ENCODE data around the gene SAP130.

The SAP130 gene

DNA sequence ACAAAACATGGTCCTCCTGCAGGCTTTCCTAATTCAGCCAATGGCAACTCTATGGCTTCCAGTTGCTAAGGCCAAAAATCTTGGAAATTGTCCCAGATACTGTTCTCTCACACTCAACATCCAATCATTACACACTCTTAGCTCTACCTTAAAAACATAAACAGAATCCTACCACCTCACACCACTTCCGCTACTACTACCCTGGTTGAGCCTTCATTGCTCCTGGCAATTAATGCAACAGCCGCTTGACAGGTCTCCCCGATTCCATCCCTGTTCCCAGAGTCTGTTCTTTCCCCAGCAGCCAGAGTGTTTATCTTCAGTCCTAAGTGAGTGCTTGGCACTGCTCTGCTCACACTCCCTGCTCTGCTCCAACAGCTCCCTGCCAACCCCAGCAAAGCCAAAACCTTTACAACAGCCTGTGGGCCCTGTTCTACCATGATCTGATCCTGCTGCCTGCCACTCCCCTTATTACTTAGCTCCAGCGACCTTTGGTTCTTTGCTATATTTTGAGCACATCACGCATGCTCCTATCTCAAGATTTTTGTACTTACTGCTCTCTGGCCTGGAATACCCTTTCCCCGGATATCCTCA lies 74.6 kb downstream of the SAP130 start:
- ChIA-PET POLR2A (ENCODE audit: low non-redundant PET) (no interaction called here), CTCF (no interaction called here)
- TF ChIP-seq, protein P1, sequence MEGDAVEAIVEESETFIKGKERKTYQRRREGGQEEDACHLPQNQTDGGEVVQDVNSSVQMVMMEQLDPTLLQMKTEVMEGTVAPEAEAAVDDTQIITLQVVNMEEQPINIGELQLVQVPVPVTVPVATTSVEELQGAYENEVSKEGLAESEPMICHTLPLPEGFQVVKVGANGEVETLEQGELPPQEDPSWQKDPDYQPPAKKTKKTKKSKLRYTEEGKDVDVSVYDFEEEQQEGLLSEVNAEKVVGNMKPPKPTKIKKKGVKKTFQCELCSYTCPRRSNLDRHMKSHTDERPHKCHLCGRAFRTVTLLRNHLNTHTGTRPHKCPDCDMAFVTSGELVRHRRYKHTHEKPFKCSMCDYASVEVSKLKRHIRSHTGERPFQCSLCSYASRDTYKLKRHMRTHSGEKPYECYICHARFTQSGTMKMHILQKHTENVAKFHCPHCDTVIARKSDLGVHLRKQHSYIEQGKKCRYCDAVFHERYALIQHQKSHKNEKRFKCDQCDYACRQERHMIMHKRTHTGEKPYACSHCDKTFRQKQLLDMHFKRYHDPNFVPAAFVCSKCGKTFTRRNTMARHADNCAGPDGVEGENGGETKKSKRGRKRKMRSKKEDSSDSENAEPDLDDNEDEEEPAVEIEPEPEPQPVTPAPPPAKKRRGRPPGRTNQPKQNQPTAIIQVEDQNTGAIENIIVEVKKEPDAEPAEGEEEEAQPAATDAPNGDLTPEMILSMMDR (conservative IDR thresholded peaks at IDR 0.05; ENCODE audit: low read depth): no peak
- DNase-seq (ENCODE audit: low spot score): no peak
- no peak overlapping the region for H3K27ac ChIP-seq

DNA sequence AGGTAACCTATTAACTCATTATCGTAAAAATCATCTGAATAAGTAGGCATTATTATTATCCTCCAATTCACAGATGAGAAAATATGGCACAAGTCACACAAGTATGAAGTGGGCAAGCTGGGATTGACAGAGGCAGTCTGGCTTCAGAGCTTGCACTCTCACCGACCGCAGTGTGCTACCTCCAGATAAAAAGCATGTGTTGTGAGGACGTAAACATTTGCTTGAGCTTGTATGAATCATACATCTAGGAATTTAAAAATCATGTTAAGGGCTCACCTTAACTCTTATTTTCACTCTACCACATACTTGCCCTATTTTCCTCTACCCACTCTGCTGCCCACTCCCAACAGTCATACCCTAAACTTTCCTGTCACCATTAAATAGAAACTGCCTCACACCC lies 76.8 kb downstream of the SAP130 start:
- peak; percentile 50 for DNase-seq (ENCODE audit: low spot score)
- POLR2A ChIA-PET (ENCODE audit: low non-redundant PET): no interaction called here
- CTCF ChIA-PET: no interaction called here
- TF ChIP-seq, protein P1 (conservative IDR thresholded peaks at IDR 0.05; ENCODE audit: low read depth): no peak
- H3K27ac ChIP-seq: no peak overlapping the region

DNA sequence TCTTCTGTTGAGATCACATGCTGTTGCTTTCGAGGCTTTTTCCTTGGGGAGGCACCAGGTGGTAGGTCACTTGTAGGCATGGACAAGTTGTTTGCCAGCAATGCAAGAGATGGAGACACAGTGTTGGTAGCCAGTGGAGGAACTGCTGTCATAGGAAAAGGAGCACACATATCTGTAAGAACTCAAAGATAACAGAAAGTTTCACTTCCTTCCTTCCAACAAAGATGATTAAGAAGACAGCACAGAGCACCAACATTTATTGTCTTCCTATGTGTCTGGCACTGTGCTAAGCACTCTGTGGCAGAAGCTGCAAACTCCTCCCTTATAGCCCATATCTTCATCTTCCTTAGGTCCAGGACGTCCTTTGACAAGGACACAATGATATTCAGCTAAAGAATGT lies 77.6 kb downstream of the SAP130 start:
- no peak for DNase-seq (ENCODE audit: low spot score)
- H3K27ac ChIP-seq: no peak overlapping the region
- ChIA-PET POLR2A (ENCODE audit: low non-redundant PET) (no interaction called here), CTCF (no interaction called here)
- TF ChIP-seq, protein P1 (conservative IDR thresholded peaks at IDR 0.05; ENCODE audit: low read depth): no peak

DNA sequence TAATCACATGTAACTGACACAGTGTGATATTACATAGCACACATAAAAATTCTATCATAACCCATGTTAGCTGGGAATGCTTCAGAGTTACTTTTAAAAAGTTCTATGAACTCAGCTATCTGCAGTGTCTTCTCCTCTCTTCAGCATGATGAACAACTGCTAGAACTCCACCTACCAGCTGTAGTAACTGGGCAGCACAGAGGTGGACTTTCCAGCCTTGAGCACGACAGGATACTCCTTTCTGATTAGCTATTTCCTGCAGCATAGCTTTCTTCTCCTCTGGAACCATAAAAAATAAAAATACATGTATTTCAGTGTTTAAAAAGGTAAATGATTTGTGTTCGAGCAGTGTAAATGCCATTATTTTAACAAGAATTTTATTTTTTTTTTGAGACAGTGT lies 82.6 kb downstream of the SAP130 start:
- H3K27ac ChIP-seq: no peak overlapping the region
- DNase-seq (ENCODE audit: low spot score): no peak
- TF ChIP-seq, protein P1 (conservative IDR thresholded peaks at IDR 0.05; ENCODE audit: low read depth): no peak
- ChIA-PET POLR2A (ENCODE audit: low non-redundant PET) (no interaction called here), CTCF (no interaction called here)

DNA sequence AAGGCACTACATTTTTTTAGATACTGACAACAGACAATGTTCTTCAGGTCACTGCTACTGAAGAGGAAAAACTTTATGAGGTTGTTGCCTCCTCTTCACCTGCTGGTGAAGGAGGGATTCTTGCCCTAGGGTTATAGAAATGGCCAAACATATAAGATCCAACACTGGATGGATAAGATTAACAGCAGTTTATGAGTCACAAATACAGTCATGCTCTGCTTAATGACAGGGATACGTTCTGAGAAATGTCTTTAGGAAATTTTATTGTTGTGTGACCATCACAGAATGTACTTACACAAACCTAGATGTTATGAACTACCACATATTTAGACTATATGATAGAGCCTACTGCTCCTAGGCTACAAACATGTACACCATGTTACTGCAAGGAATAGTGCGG lies 84.7 kb downstream of the SAP130 start:
- POLR2A ChIA-PET (ENCODE audit: low non-redundant PET): no interaction called here
- DNase-seq (ENCODE audit: low spot score): no peak
- TF ChIP-seq, protein P1 (conservative IDR thresholded peaks at IDR 0.05; ENCODE audit: low read depth): no peak
- CTCF ChIA-PET: no interaction called here
- no peak overlapping the region for H3K27ac ChIP-seq

DNA sequence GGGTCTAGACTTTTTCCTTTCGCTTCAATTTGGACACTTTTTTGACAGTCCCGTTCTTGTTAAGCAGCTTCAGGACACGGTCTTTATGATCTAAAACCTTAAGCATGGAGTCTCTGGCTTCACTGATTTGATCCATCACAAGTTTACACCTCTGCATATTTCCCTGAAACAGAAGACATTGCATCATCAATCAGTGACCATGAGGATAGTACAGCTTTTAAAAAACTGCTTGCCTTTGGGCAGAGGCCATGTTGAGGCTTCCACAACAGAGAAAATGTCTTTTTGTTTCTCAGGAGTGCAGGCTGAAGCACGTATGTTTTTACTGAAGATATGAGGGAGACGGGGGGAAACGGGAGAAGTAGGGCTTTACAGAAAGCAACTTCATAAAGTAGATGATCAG lies 85.9 kb downstream of the SAP130 start:
- POLR2A ChIA-PET (ENCODE audit: low non-redundant PET): no interaction called here
- H3K27ac ChIP-seq: no peak overlapping the region
- DNase-seq (ENCODE audit: low spot score): no peak
- TF ChIP-seq, protein P1 (conservative IDR thresholded peaks at IDR 0.05; ENCODE audit: low read depth): no peak
- CTCF ChIA-PET: no interaction called here

DNA sequence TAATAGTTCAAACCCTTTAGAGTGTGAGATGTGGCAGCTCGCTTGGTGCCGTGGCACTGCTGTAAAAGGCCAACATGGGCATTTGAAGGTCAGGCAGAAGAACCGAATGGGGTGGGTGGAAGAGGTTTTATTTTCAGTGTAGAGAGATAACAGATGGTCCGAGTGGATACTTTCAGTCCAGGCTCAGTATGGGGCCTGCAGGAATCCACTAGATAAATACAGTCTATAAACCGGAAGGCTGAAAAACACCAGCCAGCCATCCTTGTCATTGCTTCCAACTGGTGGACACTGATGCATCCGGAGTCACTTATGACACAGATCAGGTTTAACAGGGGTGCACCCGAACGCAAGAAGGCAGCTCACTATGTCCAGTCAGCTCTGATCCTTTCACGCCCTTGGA lies 86.4 kb downstream of the SAP130 start:
- ChIA-PET POLR2A (ENCODE audit: low non-redundant PET) (no interaction called here), CTCF (no interaction called here)
- TF ChIP-seq, protein P1 (conservative IDR thresholded peaks at IDR 0.05; ENCODE audit: low read depth): no peak
- no peak overlapping the region for H3K27ac ChIP-seq
- DNase-seq (ENCODE audit: low spot score): no peak

All from RWPE1 (cell line).